Umbilical cord (tissue), 2 donors: ENCODE data around the gene MB21D2. TPM values are rescaled to one million over a fixed set of nuclear protein-coding genes. Genes with fewer than 3 reads are reported as not detected.
"Not testable (repeated sequence)": the region's sequence is repeated elsewhere in the genome, so short reads cannot be mapped to it uniquely, and the experiment has no call there.

Experiments used
- DNase-seq: peaks from one replicate; pipeline ENCODE4 v3.0.0-alpha.2; 2015; ENCODE audit warnings: low spot score
- total RNA-seq: library from RNA; depleted of rRNA; stranded (reverse); fragments of >200 nt; gene quantifications from one replicate; pipeline ENCODE4 v1.2.3, GENCODE V29; 2014; ENCODE audit warnings: low replicate concordance; ENCODE audit not compliant: insufficient read depth

Gene MB21D2
- total RNA-seq, 1 donor from 2014 or later = 31.1 TPM

DNA sequence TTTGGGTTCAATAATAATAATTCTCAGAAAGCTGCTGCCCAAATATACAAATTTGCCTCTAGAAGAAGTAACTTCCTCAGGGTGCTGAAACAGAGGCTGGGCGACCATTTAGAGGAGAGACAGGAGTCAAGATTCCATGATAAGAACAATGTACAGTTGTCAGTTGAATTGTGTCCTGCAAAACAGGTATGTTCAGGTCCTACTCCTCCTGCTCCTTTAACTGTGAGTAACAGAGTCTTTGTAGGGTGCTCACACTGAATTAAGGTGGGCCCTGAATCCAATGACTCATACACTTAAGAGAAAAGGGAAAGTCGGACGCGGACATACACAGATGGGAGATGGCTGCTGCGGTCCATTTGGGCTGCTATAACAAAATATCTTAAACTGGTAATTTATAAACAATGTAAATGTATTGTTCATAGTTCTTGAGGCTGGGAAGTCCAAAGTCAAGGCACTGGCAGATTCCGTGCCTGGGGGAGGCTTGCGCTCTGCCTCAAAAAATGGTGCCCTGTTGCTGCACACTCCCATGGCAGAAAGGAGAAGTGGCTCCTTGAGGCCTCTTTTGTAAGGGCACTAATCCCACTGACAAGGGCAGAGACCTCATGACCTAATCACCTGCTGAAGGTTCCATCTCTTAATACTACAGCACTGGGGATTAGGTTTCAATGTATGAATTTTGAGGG is 55.1 kb downstream of the MB21D2 start:
- no peak for DNase-seq

DNA sequence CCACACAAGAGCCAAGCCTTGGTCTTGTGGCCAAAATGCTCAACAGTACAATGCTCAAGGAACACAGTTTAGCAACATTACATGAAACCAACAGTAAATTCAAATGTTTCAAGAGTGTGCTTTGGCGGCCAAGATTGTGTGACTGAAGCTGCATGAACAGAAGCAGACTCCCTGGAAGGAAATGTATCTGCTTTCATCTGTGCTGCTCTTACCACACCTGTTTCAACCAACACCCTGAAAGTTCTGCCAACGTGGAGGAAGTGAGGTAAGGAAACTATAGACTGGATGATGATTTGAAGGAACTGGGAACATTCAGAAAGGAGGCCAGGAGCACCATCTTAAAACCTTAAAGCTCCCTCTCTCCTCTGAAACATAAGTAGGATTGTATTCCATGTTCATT is 55.7 kb downstream of the MB21D2 start:
- DNase-seq = no peak

DNA sequence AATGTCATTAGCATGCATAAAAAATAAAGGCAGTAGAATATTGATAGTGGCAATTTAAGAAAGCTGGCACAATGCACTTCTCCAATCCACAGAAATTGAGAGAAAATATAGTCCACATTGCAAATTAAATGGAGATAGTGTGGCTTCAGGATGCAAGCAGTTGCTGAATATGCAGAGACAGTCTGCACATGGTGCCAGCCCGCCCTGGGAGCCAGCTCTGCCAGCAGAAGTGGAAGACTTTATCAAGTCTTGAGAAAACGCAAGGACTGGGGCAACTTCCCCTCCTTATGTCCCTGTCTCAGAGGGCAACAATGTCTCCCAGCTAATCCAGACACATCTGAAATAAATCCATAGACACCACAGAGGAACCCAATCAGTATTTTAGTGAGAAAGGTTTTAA is 57.2 kb downstream of the MB21D2 start:
- DNase-seq = no peak

DNA sequence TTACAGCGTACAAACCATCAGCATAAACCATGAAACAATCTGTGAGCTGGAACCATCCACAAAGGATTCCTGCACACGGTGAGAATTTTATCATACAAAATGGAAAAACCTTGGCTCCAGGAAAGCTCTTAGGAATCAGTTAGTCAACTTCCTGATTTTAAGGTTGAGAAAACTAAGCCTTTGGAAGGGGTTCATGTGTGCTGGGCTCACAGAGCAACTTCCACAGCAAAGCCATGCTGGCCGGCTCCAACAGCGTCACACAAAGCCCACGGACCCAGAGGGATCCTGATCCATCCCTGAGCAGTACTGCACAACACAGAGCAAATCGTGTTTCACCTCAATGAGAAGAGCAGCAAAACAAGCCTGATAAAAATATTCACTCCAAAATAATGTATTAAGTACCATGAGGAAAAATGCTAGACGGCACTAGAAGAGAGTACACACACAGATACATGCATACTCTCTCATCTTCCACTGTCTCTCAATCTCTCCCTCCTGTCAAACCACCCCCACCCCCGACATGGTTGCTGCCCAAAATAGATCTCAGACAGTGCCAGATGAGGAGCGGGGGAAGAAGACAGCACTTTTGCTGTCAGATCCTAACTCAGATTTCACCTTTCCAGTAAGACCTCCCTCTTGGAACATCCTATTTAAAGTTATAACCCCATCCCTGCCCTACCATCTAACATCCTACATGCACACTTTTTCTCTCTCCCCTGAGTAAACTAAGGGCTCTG is 58.6 kb downstream of the MB21D2 start:
- no peak for DNase-seq

DNA sequence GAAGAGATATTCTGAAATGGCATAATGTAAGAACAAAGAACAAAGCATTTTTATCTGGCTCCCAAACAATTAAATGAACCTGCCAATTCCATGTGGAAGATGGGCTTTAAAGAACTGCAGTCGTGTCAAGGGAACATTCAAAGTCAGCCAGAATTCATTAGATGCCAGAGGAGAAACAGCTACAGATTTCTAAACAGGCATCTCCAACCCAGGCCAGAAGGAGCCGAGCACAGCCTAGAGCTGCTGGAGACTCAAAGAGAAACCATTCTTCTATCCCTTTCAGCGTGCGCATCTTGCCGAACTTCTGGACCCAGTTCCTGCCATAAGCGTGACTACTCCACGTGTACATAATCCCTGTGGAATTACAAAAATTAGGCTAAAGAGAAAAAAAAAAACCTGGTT is 60.4 kb downstream of the MB21D2 start:
- no peak for DNase-seq

DNA sequence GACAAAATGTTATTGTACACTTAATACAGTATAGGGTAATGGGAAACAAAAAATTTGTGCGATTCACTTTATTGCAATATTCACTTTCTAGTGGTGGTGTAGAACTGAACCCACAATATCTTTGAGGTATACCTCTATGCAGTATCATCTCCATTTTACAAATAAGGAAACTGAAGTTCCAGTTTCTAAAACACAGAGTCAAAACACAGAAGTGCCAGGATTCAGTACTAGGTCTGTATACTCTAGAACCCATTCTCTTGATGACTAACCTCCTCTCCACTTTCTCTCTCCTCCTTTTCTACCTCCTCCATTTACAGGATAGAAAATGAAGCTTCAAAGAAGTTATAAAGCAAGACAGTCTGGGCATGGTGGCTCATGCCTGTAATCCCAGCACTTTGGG is 62.2 kb downstream of the MB21D2 start:
- DNase-seq = no peak

DNA sequence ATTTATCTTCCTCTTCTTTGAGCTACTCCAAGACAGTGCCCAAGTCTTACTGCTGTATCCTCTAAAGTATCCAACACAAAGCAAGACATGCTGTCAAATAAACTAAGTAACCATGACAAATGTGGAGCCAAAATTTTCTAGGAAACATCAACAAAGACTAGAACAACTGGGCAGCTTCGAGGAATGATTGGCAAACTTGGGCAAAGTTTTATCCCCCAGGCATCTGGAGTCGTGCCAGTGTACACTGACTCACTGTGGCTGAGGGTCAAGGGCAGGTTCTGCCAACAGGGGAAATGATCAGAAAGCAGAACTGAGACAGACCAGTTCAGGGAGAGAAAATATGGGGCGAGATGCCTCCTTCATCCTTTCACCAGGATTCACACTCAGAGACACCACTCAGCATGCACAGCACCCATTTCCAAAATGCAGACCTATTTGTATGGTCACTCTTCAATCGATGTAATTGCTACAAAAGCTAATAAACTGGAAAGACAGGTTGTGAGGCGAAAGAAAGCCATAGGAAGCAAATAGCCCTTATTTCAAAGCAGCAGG is 65.8 kb downstream of the MB21D2 start:
- peak; percentile 58 for DNase-seq

DNA sequence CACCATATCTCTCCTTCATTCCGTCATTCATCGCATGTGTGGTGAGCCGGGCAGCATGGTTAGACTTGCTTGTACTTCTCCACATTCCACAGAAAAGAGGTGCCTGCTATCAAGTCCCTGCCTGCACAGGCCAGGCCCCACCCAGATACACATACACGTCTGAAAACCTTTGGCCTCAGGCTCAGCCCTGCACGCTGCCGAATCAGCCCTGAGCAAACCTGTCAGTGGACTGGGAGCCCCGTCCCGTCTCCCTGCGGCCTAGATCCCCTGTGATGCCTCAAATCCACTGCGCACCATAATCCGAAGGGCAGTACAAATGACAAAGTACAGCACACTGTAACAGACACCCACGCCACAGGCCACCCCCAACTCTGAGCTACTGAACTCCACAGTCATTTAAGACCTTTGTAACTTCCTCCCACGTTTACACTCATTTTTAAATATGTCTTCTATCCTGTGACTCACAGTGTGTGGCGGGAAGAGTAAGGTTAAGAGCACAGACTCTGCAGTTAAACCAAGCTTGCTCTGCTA is 67.1 kb downstream of the MB21D2 start:
- DNase-seq = peak; percentile 81

DNA sequence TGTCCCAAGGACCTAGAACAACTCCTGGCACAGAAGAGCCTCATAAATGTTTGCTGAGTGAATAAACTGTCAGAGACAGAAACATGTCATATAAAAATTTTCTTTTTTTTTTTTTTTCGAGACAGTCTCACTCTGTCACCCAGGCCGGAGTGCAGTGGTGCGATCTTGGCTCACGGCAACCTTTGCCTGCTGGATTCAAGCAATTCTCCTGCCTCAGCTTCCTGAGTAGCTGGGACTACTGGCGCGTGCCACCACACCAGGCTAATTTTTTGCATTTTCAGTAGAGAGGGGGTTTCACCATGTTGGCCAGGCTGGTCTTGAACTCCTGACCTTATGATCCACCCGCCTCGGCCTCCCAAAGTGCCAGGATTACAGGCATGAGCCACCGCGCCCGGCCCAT is 67.8 kb downstream of the MB21D2 start:
- not testable (repeated sequence) for DNase-seq

DNA sequence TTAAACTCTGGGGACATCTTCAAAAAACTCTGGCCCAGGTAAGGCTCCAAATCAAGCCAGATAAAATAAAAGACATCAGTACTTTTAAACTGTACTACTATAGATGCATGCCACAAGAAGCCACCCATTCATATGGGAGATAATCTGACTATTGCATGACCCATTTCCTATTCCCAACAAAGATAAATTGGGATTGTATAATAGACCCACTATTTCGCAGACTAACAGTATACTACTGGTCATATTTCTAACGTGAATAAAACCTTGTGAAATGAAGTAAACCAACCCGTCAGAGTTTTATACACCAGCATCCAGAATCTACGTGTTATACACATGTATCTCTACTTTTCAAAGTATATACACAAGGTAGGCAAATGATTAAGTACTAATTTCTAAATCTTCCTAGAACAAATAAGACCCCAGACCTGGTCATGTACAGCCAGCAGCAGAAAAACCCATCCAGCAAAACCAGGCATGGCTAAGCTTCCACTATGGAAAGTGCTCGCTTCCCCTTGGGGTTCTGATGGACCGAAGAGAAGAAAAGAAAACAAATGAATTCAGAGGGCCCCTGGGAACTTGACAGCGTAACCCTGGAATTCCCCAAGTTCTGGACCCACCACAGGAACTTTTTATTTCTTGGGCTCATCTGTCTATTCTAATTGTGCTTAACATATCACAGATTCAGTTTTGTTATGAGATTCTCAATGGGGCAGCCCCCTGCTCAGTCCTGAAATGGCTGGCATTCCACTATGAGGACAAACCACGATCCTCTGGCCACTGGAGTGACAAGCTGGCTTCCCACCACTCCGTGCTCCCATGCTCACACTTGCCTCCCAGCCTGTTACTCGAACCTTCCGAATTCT is 69.1 kb downstream of the MB21D2 start:
- DNase-seq = no peak

DNA sequence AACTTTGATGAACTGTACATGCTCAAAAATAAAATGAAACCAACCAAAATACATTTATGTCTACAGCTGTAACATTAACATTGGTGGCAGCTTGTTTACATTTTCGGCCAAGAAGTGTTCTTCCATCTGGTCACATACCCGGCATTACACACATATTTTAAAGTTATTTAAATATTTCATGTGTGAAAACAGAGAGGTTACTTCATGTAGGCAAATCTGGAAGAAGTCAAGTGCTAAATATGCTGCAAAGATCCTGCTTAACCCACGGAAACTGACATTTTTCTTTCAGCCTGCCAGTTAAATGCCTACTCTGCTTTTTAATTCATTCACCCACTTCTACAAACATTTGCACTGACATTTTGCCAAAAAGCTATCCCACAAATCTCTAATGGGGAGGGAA is 69.7 kb downstream of the MB21D2 start:
- peak; percentile 32 for DNase-seq

DNA sequence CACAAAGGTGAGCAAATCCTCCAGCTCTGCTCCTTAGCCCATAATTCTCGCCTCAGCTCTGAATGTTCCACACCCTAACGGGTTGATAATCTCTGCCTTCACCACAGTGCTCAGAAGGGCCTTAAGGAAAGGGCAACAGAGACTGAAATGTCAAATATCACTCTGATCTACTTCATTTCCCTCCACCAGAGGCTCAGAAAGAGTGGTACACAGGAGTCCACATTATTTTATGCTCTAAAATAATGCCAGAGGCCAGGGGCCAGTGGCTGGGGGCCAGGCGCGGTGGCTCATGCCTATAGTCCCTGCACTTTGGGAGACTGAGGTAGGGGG is 72.2 kb downstream of the MB21D2 start:
- DNase-seq = no peak

DNA sequence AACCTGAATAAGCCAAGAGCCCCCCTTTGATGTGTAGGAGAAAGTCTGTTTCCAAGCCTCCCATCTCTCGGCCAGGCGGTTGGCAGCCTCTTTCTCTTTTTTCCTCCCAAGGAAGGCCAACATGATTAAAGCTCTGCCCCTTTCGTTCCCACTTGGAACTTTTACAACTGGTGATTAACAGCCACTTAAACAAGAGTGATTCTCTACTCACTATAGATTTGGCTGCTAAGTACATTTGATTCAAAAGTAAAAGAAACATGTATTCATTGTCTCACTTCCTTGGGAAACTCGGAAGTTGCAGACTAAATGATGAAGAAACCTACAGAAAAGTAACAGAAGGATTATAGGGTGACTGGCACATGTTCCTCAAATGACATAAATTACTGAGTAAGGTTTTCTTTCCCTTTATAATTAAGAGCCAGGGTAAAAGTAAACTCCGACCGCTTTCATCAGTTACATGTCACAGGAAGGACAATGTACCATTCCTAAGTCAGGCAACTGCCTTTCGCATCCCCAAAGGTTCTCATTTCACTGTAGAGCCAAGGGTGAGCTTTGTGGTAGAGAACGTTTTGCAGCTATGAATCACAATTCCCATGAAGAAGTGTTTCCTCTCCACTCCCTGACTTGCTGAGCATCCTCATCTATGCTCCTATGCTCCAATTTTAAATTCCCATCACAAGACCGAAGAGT is 72.7 kb downstream of the MB21D2 start:
- no peak for DNase-seq

DNA sequence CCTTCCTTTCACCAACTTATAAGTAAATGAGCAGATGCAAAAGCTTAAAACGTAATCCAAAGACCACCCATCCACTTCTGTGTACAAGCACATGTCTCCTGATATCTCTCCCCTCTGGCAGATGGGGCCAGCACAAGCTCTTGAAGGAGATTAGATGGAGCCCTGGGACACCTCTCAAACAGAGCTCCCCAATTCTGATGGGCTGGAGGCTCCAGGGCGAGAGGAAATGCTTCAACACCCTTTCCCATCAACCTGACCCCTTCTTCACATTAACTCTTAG is 73.2 kb downstream of the MB21D2 start:
- DNase-seq = no peak

DNA sequence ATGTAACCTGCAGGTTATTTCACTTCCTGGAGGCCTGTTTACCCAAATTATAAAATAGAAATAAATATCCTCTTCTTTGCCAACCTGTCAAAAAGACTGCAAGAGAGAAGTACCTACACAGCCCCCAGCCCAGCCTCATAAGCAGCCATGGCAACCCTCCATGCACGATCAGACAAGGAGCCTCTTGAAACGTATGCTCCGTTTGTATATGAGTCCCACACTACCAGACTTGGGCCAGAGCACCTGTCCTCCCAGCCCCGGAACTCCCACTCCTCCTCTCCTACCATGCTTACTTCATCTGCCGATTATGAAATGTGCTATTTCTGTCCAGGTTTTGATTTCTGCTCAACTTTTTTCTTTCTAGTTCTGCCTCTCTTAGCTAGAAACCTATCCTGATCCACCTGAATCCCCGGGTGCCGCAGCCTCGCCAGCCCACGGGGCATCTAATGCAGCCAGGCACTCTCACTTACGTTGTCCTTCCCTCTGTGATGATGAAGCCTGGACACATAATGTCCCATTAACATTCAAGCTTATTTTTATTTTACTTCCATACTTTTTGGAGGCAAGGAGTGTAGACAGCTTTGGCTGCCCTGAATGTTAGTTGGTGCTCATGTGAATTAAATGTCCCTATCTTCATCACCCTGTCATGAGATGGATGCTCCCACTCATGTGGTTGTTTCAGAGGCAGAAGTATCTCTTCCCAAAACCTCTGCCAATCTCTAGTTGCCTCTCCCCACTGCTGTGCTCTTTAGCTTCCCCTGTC is 73.8 kb downstream of the MB21D2 start:
- DNase-seq = no peak

DNA sequence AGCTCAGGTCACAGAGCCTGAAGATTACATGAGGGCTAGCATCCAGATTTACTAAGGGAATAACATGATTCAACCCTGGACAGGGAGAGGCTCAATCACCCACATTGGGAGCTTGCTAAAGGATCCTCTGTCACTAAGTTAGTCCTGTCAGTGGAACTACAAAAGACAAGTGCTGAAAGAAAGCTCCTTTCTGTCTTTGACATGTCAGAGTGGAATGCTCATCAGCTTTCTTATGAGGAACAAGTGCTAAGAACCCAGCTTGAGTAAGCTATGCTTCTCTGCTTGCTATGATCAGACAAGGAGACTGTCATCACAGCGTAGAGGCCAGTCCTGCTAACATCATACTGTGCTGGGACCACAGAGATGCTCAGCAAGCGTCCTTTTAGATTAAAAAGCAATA is 74.5 kb downstream of the MB21D2 start:
- no peak for DNase-seq

DNA sequence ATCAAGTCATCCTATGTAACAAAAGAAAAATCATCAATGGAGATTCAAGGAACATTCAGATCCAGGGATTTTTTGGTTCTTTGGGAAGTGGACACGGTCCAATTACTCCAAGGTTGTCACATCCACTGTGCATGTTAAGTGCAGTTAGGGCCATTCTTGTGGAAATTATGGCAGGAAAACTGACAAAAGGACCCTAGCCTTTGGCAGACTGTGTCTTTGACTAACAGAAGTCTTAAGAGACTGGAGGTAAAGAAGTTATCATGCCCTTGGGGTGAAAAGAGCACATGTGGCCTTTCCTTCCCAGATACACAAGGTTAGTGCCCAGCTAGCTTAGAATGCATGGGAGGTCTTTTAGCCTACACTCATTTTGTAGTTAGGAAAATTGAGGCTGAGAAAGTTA is 74.9 kb downstream of the MB21D2 start:
- DNase-seq = no peak

DNA sequence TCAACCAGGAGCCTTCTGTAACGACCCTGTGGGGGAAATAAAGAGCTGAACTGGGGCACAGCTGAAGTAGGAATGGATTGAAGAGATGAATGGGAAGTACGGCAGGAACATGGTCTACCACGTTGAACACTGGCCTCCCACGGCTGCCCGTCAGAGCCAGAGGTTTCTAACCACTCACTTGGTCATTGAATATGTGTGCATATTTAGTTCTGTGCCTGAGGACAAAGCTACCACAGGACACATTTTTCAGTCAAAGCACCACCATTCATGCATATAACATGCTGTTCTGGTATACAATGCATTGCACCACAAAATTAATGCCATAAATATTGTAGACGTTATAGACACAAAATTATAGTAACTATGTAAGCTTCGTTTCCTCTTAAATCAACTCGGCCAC is 75.5 kb downstream of the MB21D2 start:
- DNase-seq = no peak

DNA sequence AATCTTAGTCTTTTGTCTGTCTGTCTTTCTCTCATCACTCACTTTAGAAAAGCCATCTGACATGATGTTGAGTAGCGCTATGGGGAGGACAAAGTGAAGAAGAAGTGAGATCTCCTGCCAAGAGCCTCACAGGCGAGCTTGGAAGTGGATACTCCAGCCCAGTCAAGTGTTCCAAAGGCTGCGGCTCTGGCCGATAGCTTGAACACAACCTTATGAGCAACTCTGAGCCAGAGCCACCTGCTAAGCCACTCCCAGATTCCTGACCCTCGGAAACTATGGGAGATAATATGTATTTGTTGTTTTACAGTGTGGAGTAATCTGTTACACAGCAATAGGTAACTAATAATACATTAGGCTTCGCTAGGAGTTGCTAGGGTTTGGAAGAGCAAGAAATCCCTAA is 76.2 kb downstream of the MB21D2 start:
- DNase-seq = no peak

DNA sequence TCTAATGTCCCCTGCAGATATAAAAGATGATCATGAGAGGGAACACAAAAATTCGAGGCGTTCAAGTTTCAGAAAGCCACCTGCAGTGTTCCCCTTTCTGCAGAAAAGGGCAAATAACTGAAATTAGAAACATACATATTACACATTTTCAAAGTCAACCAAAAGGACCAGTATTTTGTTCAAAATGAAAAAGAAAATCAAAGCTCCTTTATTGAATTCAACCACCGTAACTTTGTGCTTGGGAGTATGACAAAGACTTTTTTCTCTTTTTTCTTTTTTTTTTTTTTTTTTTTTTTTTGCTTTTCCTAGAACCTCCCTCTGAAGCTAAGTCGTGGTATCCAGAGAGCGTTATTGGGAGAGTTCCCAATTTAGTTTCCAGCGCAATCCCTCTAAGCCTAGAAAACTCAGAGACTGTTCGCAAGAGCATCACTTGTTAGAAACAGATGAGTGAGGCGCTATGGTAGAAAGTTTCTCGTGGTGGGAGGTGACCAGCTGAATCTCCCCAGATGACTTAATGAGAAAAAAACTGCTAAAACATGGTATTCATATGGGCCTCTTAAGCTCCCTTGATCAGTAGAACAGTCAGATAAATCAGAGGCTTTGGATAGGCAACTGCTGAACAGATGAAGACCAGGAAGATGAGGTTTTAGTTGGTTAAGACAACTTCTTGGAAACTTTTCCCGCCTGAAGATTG is 77.4 kb downstream of the MB21D2 start:
- no peak for DNase-seq
